NCI-H82 (cell line): ENCODE results near the gene MTRFR.
"Not testable (repeated sequence)": the region's sequence is repeated elsewhere in the genome, so short reads cannot be mapped to it uniquely, and the experiment has no call there.

ENCODE experiments used
- DNase-seq: peaks from one replicate; lab custom pipeline; 2025; lab: John Stamatoyannopoulos, UW

Gene MTRFR

GRCh38 chr12:123248996-123249741, 15.9 kb downstream of the MTRFR start:
- not testable (repeated sequence) for DNase-seq

- peak; percentile 98 for DNase-seq
Measured at GRCh38 chr12:123250471-123251383, 17.5 kb downstream of the MTRFR start.

- DNase-seq = no peak
Measured at GRCh38 chr12:123251403-123252076, 18.3 kb downstream of the MTRFR start.

- DNase-seq = peak; percentile 93
Measured at GRCh38 chr12:123252365-123252764, 19.1 kb downstream of the MTRFR start.

DNA sequence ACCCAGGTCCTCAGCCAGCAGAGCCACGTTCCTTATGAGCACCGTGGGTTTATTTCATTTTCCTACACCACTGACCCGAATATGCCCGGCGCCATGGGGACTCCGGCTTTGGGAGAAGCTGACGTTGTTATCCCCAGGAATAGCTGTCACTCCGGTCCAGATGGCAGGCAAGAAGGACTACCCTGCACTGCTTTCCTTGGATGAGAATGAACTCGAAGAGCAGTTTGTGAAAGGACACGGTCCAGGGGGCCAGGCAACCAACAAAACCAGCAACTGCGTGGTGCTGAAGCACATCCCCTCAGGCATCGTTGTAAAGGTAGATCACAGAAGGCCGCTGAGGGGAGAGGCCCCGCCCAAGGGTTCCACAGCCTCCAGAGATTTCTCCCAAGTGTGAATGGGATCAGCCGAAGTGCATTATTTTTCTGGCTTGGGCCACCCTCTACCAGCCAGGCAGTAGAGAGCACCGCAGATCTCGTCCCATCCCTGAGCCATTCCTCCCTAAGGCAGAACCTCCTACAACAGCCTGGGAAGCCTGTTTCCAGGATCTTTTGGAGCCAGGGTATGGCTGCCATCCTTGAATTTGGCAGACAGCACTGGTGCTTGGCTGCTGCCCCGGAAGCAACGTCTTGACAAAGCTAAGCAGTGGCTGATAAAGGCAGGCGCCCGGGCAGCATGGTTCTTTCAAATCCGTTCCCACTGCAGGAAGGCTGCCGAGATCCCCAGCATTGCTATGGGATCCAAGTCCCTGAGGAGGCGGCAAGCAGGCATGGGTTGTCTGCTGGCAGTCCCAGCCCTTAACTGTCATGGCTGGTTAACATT, 20.6 kb downstream of the MTRFR start:
- DNase-seq = peak; percentile 85

DNA sequence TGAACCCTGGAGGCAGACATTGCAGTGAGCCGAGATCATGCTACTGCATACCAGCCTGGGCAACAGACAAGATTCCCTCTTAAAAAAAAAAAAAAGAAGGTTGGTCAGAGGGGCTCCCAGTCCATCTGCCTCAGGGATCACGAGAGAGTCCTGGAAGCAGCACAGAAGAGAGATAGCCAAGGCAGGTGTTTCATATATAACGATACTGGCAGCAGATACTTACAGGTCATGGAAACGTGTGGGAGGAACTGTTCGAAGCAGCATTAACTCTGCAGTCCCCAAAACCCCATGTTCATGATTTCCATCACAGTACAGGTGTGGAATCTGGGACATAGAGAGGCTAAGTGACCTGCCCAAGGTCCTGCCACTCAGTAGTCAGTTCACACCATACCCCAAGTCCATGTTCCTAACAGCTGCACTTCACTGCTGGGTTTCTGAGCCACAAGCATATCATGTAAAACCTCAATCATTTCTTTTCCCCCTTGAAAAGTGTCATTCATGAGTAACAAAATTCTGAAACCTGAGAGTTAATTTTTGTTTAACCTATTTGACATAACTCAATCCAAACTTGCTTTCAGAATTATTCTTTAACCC, 21.7 kb downstream of the MTRFR start:
- no peak for DNase-seq

DNA sequence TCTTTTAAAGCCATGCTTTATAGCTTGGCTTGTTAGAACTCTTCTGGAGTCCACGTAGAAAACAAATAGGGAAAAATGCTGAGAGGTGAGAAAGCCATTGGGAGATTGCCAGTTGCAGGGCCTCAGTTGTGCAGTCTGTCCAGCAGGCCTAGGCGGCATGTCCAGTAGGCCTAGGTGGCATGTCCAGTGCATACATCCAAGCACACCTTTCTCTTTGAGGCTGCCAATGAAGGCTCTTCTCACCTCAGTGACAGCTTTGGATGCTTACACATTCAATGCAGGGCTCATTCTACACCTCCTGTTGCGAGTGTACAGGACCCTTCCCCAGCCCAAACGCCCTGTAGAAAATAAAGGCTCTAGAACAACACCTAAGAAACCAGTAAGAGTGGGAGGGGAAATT, 25.4 kb downstream of the MTRFR start:
- DNase-seq = no peak

GRCh38 chr12:123260081-123260480, 26.8 kb downstream of the MTRFR start:
- DNase-seq = no peak

GRCh38 chr12:123261196-123261595, 28.0 kb downstream of the MTRFR start:
- DNase-seq = no peak

DNA sequence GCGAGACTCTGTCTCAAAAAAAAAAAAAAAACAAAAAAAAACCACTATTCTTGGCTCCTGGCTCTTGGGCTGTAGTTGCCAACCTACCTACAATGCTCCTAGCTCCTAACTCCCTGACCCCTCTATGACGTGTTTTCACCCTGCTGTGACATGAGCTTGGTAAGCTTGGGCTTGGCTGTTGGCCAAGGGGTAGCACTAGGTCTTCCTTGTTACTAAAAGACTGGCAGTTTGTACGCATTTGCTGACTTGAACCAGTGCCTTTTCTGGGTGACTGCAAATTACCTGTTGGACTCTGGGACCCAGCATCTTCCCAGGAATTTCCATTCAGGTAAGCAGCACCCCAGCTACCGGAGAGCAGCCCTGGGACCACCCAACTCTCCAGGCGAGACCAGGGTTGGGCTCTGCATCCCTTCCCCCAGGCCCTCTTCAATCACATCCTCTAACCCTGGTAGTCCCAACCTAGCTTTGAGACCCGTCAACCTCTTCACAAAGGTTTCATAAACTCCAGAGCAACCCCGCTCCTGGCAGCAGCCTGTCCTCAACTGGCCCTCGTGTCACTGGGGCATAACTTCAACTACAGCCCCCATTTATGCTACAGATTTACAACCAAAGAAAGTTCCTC, 30.1 kb downstream of the MTRFR start:
- no peak for DNase-seq

DNA sequence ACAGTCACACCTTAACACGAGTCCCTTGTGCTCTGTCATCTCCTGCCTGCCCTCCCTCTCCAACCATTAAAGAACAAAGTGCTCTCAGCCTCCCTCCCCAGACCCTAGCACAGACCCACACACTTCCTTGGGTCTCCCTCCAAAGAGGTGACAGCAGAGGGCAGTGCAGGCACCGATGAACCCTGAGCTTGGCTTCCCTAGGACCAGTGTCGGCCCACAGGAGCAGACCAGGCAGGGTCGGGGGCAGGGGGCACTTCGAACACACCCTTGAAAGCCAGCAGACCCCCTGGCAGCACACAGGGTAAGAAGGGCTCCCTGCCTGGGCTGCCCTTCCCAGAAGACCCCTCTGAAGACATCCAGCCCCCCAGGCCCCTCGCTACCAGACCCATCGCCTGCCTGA, 31.4 kb downstream of the MTRFR start:
- DNase-seq = peak; percentile 49

DNA sequence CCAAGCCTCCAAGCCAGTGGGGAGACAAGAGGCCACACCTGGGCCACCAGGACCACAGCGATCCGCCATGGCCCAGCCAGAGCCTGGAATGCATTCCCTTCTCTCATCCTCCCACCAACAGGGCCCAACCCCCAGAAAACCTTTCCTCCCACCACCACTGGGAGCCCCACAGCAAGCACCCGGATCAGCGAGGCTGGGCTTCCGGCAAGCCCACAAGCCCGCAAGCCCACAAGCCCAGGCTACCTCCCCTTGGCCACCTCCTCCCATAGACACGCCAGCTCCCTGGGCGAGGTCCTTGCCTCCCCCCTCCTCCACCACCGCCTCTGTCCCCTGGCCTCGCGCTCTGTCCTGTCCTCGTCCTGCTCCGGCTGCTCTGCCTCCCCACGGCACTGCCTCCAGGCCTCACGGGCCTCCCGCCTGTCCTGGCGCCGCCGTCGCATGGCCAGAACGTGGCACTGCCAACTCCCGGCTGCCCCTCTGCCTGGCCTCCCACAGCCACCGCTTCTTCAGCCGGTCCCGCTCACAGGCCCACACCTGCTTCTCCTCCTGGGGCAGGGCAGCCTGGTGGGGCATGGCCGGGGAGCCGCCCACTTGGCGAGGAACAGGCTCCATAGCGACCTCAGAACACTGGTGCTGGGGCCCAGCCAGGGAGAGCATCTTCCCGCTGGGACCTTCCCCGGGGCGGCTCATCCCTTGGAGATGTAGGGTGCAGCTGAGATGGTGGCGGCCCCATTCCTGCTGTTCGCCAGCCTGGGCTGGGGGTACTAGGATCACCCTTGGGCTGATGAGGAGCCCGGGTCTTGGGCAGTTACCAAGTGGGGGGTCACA, 32.8 kb downstream of the MTRFR start:
- no peak for DNase-seq

- no peak for DNase-seq
Measured at GRCh38 chr12:123266679-123267277, 33.5 kb downstream of the MTRFR start.

- no peak for DNase-seq
Measured at GRCh38 chr12:123267335-123267920, 34.2 kb downstream of the MTRFR start.

DNA sequence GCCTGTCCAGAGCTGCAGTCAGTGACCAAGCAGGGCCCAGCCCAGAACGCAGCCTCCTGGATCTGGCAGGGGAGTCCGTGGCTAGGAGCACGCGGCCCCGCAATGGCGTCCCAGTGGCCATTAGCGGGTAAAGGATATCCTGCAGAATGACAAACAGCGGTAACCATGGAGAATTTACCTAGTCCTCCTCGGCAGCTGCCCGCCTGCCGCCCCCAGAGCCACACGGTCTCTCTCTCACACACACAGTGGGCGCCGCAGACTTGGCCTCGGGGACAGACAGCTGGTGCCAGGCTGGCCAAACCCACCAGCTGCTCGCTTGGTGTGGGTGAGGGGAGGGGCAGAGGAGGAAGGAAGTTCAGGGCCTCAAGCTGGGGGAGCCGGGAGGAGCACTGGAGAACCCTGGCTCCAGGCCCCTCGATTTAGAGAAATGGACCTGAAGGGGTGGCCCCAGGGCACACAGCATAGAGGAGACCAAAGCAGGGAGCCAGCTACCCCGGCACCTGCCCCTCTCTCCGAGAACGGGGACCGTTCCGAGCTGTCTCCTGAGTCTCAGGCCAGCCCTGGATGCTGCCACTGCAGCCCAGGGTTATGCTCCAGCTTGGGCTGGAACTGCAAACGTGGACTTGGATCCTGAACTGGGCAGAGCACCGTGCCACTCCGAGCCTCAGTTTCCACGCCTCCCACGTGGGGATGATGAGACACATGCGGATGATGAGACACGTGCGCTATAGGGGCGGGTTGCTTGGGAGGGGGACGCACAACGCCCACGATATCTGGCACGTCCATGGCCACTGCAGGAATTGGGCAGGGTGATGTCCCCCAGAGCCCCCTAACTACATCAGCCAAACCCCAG, 35.0 kb downstream of the MTRFR start:
- DNase-seq = peak; percentile 24

- DNase-seq = no peak
Measured at GRCh38 chr12:123268850-123269249, 35.6 kb downstream of the MTRFR start.

DNA sequence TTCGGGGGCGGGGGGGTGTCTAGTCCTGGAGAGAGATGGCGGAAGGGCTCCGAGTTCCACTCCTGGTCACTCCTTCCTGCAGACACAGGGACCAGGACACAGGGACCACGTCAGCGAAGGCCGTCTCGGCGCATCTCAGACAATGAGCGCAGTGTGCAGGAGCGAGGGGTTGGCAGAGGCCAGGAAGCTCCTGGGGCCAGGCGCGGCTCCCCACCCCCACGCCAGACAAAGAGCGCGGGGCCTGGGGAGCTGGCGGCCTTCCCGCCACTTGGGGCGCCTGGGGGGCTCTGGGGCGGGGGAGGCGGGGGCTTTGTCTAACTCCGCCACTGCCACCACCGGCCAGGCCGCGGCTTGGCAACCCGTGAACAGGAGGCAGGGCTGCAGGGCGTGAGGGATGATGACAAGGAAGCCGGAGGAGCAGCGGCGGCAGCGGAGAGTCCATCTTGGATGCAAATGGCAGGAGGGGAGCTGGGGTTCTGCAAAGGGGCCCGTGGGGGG, 36.2 kb downstream of the MTRFR start:
- DNase-seq = peak; percentile 38

- DNase-seq = no peak
Measured at GRCh38 chr12:123269896-123270213, 36.6 kb downstream of the MTRFR start.
